GM12865 (cell line): Measurements from ENCODE around the gene NEBL.

Experiments
- DNase-seq: peaks from one replicate; pipeline ENCODE4 v3.0.0; 2010; ENCODE audit warnings: low read depth
- H3K4me3 ChIP-seq: 2 replicates; pipeline ENCODE4 v1.5.1; 2011; ENCODE audit warnings: mild to moderate bottlenecking, low read depth, low read length, control low read depth
- TF ChIP-seq, protein P1 (sequence below): IDR thresholded peaks from 2 replicates; pipeline ENCODE4 v1.5.1; 2011; ENCODE audit warnings: low read length, control low read depth, low read depth, inconsistent platforms; ENCODE audit not compliant: insufficient read depth; ENCODE audit errors: missing control alignments

NEBL gene

GRCh38 chr10:20742737-20743541 lies 154.2 kb downstream of the NEBL start:
- DNase-seq: no peak
- no peak overlapping the region for H3K4me3 ChIP-seq
- TF ChIP-seq, protein P1, sequence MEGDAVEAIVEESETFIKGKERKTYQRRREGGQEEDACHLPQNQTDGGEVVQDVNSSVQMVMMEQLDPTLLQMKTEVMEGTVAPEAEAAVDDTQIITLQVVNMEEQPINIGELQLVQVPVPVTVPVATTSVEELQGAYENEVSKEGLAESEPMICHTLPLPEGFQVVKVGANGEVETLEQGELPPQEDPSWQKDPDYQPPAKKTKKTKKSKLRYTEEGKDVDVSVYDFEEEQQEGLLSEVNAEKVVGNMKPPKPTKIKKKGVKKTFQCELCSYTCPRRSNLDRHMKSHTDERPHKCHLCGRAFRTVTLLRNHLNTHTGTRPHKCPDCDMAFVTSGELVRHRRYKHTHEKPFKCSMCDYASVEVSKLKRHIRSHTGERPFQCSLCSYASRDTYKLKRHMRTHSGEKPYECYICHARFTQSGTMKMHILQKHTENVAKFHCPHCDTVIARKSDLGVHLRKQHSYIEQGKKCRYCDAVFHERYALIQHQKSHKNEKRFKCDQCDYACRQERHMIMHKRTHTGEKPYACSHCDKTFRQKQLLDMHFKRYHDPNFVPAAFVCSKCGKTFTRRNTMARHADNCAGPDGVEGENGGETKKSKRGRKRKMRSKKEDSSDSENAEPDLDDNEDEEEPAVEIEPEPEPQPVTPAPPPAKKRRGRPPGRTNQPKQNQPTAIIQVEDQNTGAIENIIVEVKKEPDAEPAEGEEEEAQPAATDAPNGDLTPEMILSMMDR: no peak

- TF ChIP-seq, protein P1: no peak
- H3K4me3 ChIP-seq: no peak overlapping the region
- DNase-seq: no peak
Observed at GRCh38 chr10:20740120-20740519, 157.0 kb downstream of the NEBL start.

- H3K4me3 ChIP-seq: no peak overlapping the region
- DNase-seq: no peak
- TF ChIP-seq, protein P1: no peak
Observed at GRCh38 chr10:20737107-20737506, 160.0 kb downstream of the NEBL start.
